Vagina (tissue), 2 donors: ENCODE measurements around the gene RBPJ. TPM values are rescaled to one million over a fixed set of nuclear protein-coding genes. Genes with fewer than 3 reads are reported as not detected.

ENCODE experiments used
- DNase-seq, 2 donors: peaks; one replicate each; pipeline ENCODE4 v3.0.0-alpha.2; 2017; ENCODE audit errors: extremely low spot score in 2 of 2
- H3K27ac ChIP-seq: fragments of 200-600 bp; sonication (generic); one replicate; pipeline ENCODE4 v1.5.1; 2019
- H3K27me3 ChIP-seq: fragments of 200-600 bp; sonication (generic); one replicate; pipeline ENCODE4 v1.5.1; 2019
- H3K36me3 ChIP-seq, 2 donors: fragments of 200-600 bp; sonication (generic); one replicate each; pipeline ENCODE4 v1.5.1; 2017 to 2019
- H3K4me1 ChIP-seq: fragments of 200-600 bp; sonication (generic); one replicate; pipeline ENCODE4 v1.5.1; 2019
- H3K4me3 ChIP-seq, 2 donors: fragments of 200-600 bp; sonication (generic); 1 replicate in 1 of 2; 2 replicates in 1 of 2; pipeline ENCODE4 v1.5.1; 2016 to 2019
- H3K9me3 ChIP-seq: fragments of 200-600 bp; sonication (generic); one replicate; pipeline ENCODE4 v1.5.1; 2019
- CTCF ChIP-seq, 3 experiments: fragments of 450-650 bp in 2 of 3; fragments of 200-600 bp in 1 of 3; sonication (generic) in 1 of 3; IDR thresholded peaks; one replicate each; pipeline ENCODE4 v1.5.1; 2017 to 2019; ENCODE audit warnings: antibody characterized with exemption in 3 of 3, mild to moderate bottlenecking in 2 of 3, moderate library complexity in 2 of 3
- POLR2A ChIP-seq, 2 donors: fragments of 450-650 bp; IDR thresholded peaks; one replicate each; pipeline ENCODE4 v1.6.1; 2017; ENCODE audit warnings: antibody characterized with exemption in 2 of 2, mild to moderate bottlenecking in 2 of 2, moderate library complexity in 2 of 2
- POLR2AphosphoS5 ChIP-seq, 2 donors: sonication (generic); formaldehyde crosslinking; IDR thresholded peaks; one replicate each; pipeline ENCODE4 v1.9.0; 2017; ENCODE audit warnings: antibody characterized with exemption in 2 of 2, mild to moderate bottlenecking in 2 of 2, low read depth in 1 of 2; ENCODE audit not compliant: insufficient read depth in 1 of 2
- intact Hi-C: fragments of 100-400 bp; cut with DNase I; formaldehyde crosslinking; loops from one replicate; pipeline ENCODE4 v1.15.1; 2023
- total RNA-seq: library from RNA; depleted of rRNA; stranded (reverse); fragments of >200 nt; gene quantifications from one replicate; pipeline ENCODE4 v1.2.3, GENCODE V29; 2016

The RBPJ gene
- total RNA-seq, 1 donor from 2014 or later = 50.8 TPM

GRCh38 chr4:26300314-26301307 is 20.2 kb upstream of the RBPJ start:
- Histone ChIP-seq H3K27me3 (no peaks in the 10 kb centered on the region), H3K4me1 (peaks cover 7% of the 10 kb centered on the region), H3K9me3 (no peaks in the 10 kb centered on the region), H3K36me3 (no peaks in the 10 kb centered on the region), H3K4me3 (no peak overlapping the region), H3K27ac (no peak overlapping the region)
- no peak for DNase-seq
- intact Hi-C loops = no loop called here
- TF ChIP-seq CTCF (IDR thresholded peaks at IDR 0.05) (no peak), POLR2A (IDR thresholded peaks at IDR 0.05) (no peak)

GRCh38 chr4:26302031-26302899 is 18.5 kb upstream of the RBPJ start:
- TF ChIP-seq CTCF (IDR thresholded peaks at IDR 0.05) (no peak), POLR2A (IDR thresholded peaks at IDR 0.05) (no peak), POLR2AphosphoS5 (IDR thresholded peaks at IDR 0.05; ENCODE audit: insufficient read depth in 1 of 2, low read depth in 1 of 2) (no peak)
- Histone ChIP-seq H3K27ac (no peak overlapping the region), H3K4me1 (peaks cover 7% of the 10 kb centered on the region), H3K4me3 (no peak overlapping the region), H3K9me3 (no peaks in the 10 kb centered on the region), H3K36me3 (no peaks in the 10 kb centered on the region), H3K27me3 (no peaks in the 10 kb centered on the region)
- intact Hi-C loops = no loop called here
- no peak for DNase-seq

- DNase-seq = no peak
- intact Hi-C loops = no loop called here
- H3K4me3 ChIP-seq = no peak overlapping the region
- no peak for TF ChIP-seq POLR2A (IDR thresholded peaks at IDR 0.05)
- TF ChIP-seq CTCF (IDR thresholded peaks at IDR 0.05) = no peak
- no peak for TF ChIP-seq POLR2AphosphoS5 (IDR thresholded peaks at IDR 0.05; ENCODE audit: insufficient read depth in 1 of 2, low read depth in 1 of 2)
- no peaks in the 10 kb centered on the region for H3K27me3 ChIP-seq
- peaks cover 6% of the 10 kb centered on the region for H3K4me1 ChIP-seq
- no peak overlapping the region for H3K27ac ChIP-seq
- H3K9me3 ChIP-seq = no peaks in the 10 kb centered on the region
- no peaks in the 10 kb centered on the region for H3K36me3 ChIP-seq
These were observed 17.8 kb upstream of the RBPJ start for GRCh38 chr4:26303008-26303407.

DNA sequence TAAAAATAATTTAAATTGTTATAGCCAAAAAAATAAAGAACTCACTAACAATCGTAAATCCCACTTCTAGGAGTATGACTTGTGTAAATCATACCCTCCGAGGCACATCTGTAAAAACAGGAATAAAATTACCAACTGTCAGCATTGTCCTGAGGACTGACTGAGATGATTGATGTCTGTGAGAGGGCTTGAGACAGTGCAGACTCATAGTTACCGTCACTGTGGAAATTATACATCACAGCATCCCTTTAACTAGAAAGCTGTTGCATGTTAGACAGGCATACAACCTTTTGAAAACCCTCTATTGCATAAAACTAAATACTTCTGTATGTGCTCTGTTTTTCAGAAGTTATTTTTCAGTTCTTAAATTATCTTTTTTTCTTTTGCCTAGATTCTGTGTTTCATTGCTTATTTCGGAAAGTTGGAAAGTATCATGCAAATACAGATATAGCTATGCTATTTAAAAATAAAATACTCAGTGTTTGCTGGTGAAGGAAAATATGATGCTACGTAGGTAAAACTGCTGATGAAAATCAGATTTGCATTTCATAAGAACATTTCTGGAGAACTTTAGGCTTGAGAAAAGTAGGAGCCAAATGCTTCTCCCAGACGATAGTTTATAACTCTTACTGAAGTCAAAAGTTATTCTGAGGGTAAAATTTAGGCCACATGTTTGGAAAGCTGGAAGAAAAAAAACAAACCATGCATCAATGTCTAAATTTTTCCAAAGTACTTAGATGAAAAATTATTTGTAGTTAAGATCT is 13.6 kb upstream of the RBPJ start:
- no peaks in the 10 kb centered on the region for H3K36me3 ChIP-seq
- no peak overlapping the region for H3K27ac ChIP-seq

DNA sequence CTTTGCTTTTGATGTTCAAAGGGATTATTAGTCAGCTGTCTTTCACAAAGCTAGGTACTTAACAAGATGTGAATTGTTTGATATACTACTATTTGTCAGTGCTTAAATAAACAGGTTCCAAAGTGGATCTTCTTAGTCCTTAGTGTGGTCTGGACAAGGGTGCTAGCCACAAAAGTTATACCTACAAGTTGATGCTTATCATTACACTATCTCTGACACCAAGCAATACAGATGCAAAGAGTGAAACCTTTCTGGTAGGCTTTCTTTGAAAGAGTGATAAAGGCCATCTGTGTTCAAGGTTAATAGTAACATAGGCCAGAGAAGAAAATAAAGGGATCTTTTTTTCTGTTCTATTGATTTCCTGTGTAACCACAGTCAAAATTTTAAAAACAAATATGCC is 12.2 kb upstream of the RBPJ start:
- Histone ChIP-seq H3K36me3 (no peaks in the 10 kb centered on the region), H3K27ac (no peak overlapping the region), H3K4me1 (no peaks in the 10 kb centered on the region), H3K4me3 (no peak overlapping the region), H3K9me3 (no peaks in the 10 kb centered on the region), H3K27me3 (no peaks in the 10 kb centered on the region)
- TF ChIP-seq POLR2AphosphoS5 (IDR thresholded peaks at IDR 0.05; ENCODE audit: insufficient read depth in 1 of 2, low read depth in 1 of 2) = no peak
- TF ChIP-seq CTCF (IDR thresholded peaks at IDR 0.05) = no peak
- no peak for TF ChIP-seq POLR2A (IDR thresholded peaks at IDR 0.05)
- intact Hi-C loops = no loop called here
- no peak for DNase-seq

More for the DNA sequence above, 13.6 kb upstream of the RBPJ start:
- intact Hi-C loops = no loop called here
- TF ChIP-seq POLR2A (IDR thresholded peaks at IDR 0.05) = no peak
- no peak for TF ChIP-seq POLR2AphosphoS5 (IDR thresholded peaks at IDR 0.05; ENCODE audit: insufficient read depth in 1 of 2, low read depth in 1 of 2)
- Histone ChIP-seq H3K4me1 (no peaks in the 10 kb centered on the region), H3K9me3 (no peaks in the 10 kb centered on the region), H3K4me3 (no peak overlapping the region), H3K27me3 (no peaks in the 10 kb centered on the region)
- DNase-seq = no peak
